ENCODE results near the gene MAP4K1. TPM values are rescaled to one million over a fixed set of nuclear protein-coding genes. Genes with fewer than 3 reads are reported as not detected.

MAP4K1 gene
- total RNA-seq, 1 experiment from 2014 or later, result 11.1 TPM

GRCh38 chr19:38642176-38642575 is 24.4 kb upstream of the MAP4K1 start:
- Histone ChIP-seq H3K4me3 (ENCODE audit: low read depth in 2 of 2, low read length in 2 of 2) (no peak overlapping the region), H3K36me3 (ENCODE audit: control insufficient read depth, insufficient read depth, low read length) (no peaks in the 10 kb centered on the region), H3K4me1 (ENCODE audit: control insufficient read depth, insufficient read depth, low read length) (peaks cover 3% of the 10 kb centered on the region; the same call in 1 of the 2 replicates), H3K27ac (ENCODE audit: low read length) (no peak overlapping the region), H3K27me3 (ENCODE audit: control insufficient read depth, insufficient read depth, low read length) (no peaks in the 10 kb centered on the region), H3K9me3 (ENCODE audit: control insufficient read depth, insufficient read depth, low read depth, low read length) (no peaks in the 10 kb centered on the region)
- intact Hi-C loops (cut with micrococcal nuclease; ENCODE audit: unreplicated experiment) (no loop called here), in situ Hi-C loops (cut with HindIII; ENCODE audit: low pct_unique_long_range_greater_than_20kb, low sequenced_read_pairs) (no loop called here)
- ChIA-PET POLR2A (interaction anchor here (0.6 to 1.0 kb wide), 4 partner anchors 16 to 176 kb away, joined by 3 to 6 read pairs (median 4); no protein-coding TSS in a partner anchor), CTCF (interaction anchor here (0.6 to 1.9 kb wide), 9 partner anchors 8 to 1683 kb away, joined by 3 to 11 read pairs (median 6); partner anchors contain the start of gene NFKBIB)
- ATAC-seq (0 out of 2 replicates have a peak, but pooled peaks have one; percentile 0), DNase-seq (ENCODE audit: low read depth, low spot score) (no peak)
- no TSS peak for BruUV-seq (replicated peaks)
- TF ChIP-seq TCF7L2 (IDR thresholded peaks at IDR 0.05; ENCODE audit: low read depth, low read length) (no peak), REST (IDR thresholded peaks at IDR 0.05; ENCODE audit: insufficient read depth in 1 of 2, low read depth in 2 of 2, low read length in 1 of 2) (no peak), CTCF (IDR thresholded peaks at IDR 0.05) (no peak), SIN3A (IDR thresholded peaks at IDR 0.05; ENCODE audit: borderline replicate concordance, insufficient read depth, low read depth, low read length) (no peak), POLR2AphosphoS5 (IDR thresholded peaks at IDR 0.05; ENCODE audit: low read depth, low read length) (no peak)

- Histone ChIP-seq H3K27me3 (ENCODE audit: control insufficient read depth, insufficient read depth, low read length) (no peaks in the 10 kb centered on the region), H3K4me1 (ENCODE audit: control insufficient read depth, insufficient read depth, low read length) (peaks cover 8% of the 10 kb centered on the region), H3K36me3 (ENCODE audit: control insufficient read depth, insufficient read depth, low read length) (peaks cover 13% of the 10 kb centered on the region), H3K27ac (ENCODE audit: low read length) (no peak overlapping the region), H3K9me3 (ENCODE audit: control insufficient read depth, insufficient read depth, low read depth, low read length) (no peaks in the 10 kb centered on the region), H3K4me3 (ENCODE audit: low read depth in 2 of 2, low read length in 2 of 2) (no peak overlapping the region)
- no TSS peak for BruUV-seq (replicated peaks)
- intact Hi-C loops (cut with micrococcal nuclease; ENCODE audit: unreplicated experiment), result no loop called here
- POLR2A ChIA-PET, result interaction anchor here (0.6 to 1.6 kb wide), 3 partner anchors 26 to 761 kb away, joined by 3 to 13 read pairs (median 5); no protein-coding TSS in a partner anchor
- CTCF ChIA-PET, result interaction anchor here (0.6 to 1.1 kb wide), 4 partner anchors 36 to 1665 kb away, joined by 3 to 7 read pairs (median 4); no protein-coding TSS in a partner anchor
- no peak for TF ChIP-seq CTCF (IDR thresholded peaks at IDR 0.05)
- TF ChIP-seq TCF7L2 (IDR thresholded peaks at IDR 0.05; ENCODE audit: low read depth, low read length), result no peak
- TF ChIP-seq SIN3A (IDR thresholded peaks at IDR 0.05; ENCODE audit: borderline replicate concordance, insufficient read depth, low read depth, low read length), result no peak
- TF ChIP-seq REST (IDR thresholded peaks at IDR 0.05; ENCODE audit: insufficient read depth in 1 of 2, low read depth in 2 of 2, low read length in 1 of 2), result no peak
- TF ChIP-seq POLR2AphosphoS5 (IDR thresholded peaks at IDR 0.05; ENCODE audit: low read depth, low read length), result no peak
- in situ Hi-C loops (cut with HindIII; ENCODE audit: low pct_unique_long_range_greater_than_20kb, low sequenced_read_pairs), result no loop called here
- ATAC-seq, result peak; percentile 15
- no peak for DNase-seq (ENCODE audit: low read depth, low spot score)
Observed at GRCh38 chr19:38640368-38640767, 22.6 kb upstream of the MAP4K1 start.
